Measurements from ENCODE around the gene MEX3B.

GRCh38 chr15:82072926-82073537 is 27.2 kb upstream of the MEX3B start:
- TF ChIP-seq, protein P1, sequence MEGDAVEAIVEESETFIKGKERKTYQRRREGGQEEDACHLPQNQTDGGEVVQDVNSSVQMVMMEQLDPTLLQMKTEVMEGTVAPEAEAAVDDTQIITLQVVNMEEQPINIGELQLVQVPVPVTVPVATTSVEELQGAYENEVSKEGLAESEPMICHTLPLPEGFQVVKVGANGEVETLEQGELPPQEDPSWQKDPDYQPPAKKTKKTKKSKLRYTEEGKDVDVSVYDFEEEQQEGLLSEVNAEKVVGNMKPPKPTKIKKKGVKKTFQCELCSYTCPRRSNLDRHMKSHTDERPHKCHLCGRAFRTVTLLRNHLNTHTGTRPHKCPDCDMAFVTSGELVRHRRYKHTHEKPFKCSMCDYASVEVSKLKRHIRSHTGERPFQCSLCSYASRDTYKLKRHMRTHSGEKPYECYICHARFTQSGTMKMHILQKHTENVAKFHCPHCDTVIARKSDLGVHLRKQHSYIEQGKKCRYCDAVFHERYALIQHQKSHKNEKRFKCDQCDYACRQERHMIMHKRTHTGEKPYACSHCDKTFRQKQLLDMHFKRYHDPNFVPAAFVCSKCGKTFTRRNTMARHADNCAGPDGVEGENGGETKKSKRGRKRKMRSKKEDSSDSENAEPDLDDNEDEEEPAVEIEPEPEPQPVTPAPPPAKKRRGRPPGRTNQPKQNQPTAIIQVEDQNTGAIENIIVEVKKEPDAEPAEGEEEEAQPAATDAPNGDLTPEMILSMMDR (IDR thresholded peaks at IDR 0.05): no peak
- no peak for TF ChIP-seq TEAD4 (IDR thresholded peaks at IDR 0.05; ENCODE audit: borderline replicate concordance, insufficient read depth)
- TF ChIP-seq POLR2AphosphoS5 (IDR thresholded peaks at IDR 0.05; ENCODE audit: low read depth, low read length): no peak
